NCI-H146 treated with DMSO at 0.1 percent for 48 hours (cell line): ENCODE data around the gene EEF2.

Experiments used
- DNase-seq: peaks from one replicate; lab custom pipeline; 2025; ENCODE audit not compliant: unreplicated experiment; lab: John Stamatoyannopoulos, UW

EEF2 gene

GRCh38 chr19:3986260-3987041, 1.2 kb upstream of the EEF2 start:
- peak; percentile 74 for DNase-seq

DNA sequence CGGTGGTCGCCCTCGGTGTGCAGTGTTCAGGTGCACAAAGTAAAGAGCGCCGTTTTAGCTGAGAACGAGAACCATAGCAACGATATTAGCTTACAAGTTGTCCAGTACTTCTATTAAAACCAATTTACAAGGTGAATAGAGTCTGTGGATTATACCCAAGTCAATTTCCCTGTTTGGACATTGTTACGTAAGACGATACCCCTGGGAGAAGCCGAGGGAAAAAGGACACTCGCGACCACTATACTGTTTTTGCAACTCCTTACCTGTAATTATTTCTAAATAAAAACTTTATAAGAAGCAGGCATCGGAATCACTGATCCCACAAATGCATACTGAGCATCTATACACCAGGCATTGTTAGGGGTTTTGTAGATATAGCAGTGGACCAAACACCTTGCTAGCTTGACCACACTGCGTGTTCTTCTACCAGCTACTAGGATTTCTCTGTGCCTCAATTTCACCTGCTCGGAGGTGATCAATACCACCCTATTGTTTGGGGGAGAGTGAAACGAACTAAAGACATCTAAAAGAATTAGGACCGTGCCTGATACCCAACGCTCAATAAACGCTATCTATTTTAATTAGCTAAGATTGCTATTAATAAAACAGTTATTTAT, 488 bp upstream of the EEF2 start:
- peak; percentile 46 for DNase-seq

- DNase-seq = no peak
Measured at GRCh38 chr19:3984584-3984907, 717 bp downstream of the EEF2 start.

DNA sequence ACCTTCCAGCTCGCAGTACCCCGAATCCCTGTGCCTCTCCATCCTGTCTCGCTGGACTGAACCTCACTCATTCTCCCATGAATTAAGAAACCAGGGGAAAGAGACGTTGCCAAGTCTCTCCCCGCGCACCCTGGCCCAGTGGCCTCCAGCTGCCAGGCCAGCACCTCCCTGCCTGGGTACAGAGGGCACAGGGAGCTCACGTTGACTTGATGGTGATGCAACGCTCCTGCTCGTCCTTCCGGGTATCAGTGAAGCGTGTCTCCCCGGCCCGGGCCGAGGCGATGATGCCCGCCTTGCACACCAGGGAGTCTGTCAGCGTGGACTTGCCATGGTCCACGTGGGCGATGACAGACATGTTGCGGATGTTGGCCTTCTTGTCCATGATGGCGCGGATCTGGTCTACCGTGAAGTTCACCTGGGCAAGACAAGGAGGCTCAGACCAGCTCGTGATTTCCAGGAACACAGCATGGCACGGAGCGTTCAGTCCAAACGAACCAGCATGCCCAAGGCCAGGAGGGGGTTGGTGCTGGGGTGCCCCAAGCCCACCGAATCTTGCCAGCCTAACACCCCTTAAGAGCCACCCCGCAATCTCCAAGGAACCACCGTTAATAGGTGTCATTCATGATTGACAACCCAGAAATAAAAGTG, 1.2 kb downstream of the EEF2 start:
- DNase-seq = no peak

GRCh38 chr19:3983542-3983914, 1.7 kb downstream of the EEF2 start:
- DNase-seq = no peak

- no peak for DNase-seq
Measured at GRCh38 chr19:3982701-3983541, 2.3 kb downstream of the EEF2 start.

GRCh38 chr19:3981736-3982681, 3.3 kb downstream of the EEF2 start:
- no peak for DNase-seq

GRCh38 chr19:3981373-3981735, 3.9 kb downstream of the EEF2 start:
- DNase-seq = no peak

DNA sequence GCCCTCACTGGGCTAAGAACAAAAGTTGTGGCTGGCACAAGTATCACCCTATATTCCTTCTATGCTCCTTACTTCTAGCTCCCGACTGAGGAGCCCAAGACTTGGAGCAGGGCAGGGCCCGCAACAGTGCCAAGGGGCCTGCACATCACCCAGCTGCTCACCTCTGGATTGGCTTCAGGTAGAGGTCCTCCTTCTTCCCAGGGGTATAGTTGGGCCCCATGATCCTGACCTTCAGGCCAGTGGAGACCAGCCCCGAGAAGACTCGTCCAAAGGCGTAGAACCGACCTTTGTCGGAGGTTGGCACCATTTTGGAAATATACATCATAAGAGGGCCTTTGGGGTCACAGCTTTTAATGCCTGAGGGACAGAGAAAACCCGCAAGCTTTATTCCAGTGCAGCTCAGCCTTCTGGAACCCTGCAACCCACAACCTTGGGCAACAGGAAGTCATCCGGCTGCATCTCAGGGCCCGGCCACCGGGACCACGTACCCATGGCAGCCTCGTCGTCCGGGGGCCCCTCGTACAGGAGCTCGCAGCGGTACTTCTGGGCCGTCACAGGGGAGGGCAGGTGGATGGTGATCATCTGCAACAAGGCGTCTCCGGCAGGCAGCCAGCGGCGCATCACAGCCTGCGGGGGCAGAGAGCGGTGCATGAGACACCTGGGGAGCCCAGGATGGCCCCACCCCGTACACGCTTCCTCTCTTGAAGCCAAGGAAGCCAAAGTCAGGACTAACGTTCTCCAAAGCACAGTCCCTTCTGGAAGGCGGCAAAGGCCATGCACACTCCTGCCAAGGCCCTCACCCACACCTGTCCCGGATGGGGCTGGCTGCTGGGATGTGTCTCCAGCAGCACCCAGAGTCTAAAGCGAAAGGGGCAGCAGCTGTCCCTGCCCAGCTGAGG, 4.7 kb downstream of the EEF2 start:
- DNase-seq = no peak

DNA sequence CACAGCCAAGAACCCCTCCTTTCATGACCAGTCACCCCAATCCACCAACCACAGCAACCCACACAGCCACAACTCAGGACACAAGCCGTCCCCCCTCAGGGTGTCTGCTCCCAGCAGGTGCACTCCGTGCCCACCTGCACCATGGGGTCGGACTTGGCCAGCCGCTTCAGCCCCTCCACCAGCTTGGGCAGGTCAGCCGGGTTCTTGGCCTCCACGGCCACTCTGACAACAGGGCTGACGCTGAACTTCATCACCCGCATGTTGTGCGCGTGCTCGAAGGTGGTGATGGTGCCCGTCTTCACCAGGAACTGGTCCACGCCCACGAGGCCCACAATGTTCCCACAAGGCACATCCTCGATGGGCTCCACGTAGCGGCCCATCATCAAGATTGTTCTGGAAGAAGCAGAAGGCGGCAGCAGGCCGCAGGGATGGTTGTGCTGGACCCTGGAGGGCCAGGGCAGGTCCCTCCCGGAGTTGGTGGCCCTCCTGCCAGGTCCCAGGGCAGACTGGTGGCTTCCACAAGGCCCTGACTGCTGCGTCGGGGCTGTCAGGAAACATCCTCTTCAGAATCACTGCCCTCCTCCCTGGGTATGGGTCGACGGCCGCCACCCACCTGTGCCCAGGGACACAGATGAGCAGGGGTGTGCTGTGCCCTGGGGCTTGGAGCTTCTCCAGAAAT, 5.5 kb downstream of the EEF2 start:
- no peak for DNase-seq

DNA sequence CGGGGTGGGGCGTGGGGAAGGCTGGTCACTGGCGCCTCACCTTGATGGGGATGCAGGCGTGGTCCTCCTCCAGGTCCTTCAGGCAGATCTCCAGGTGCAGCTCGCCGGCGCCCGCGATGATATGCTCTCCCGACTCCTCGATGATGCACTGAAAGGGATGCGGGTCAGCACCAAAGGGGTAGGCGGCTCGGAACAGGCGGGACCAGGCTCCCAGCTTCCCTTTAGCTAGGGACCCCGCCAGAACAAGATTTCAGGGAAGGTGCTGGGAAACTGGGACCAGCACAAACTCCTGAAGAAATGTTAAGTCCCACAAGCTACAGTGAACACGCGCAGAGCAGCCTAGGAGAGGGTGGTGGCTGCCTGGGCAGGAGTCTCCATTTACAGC, 6.0 kb downstream of the EEF2 start:
- no peak for DNase-seq

DNA sequence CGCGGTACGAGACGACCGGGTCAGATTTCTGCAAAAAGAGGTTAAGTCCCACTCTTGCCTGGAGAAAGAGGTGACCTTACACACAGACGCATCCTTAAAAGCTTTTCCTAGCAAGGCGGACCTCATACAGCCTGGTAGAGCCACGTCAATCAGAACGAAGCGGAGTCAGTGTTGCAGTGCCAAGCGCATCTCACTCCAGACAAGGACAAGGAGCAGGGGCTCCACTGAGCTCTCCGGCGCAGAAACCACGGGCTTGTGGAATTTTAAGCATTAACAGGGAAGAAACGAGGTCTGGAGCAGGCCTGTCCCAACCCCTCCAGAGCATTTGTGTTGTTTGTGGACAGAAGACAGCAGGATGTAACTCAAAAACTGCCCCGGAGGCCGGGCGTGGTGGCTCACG, 7.1 kb downstream of the EEF2 start:
- DNase-seq = no peak

- DNase-seq = no peak
Measured at GRCh38 chr19:3977242-3978143, 7.8 kb downstream of the EEF2 start.

- no peak for DNase-seq
Measured at GRCh38 chr19:3976495-3977241, 8.6 kb downstream of the EEF2 start.

GRCh38 chr19:3975637-3976087, 9.6 kb downstream of the EEF2 start:
- no peak for DNase-seq

- no peak for DNase-seq
Measured at GRCh38 chr19:3975144-3975543, 10.1 kb downstream of the EEF2 start.
